Measurements from ENCODE around the gene MITF. TPM values are rescaled to one million over a fixed set of nuclear protein-coding genes. Genes with fewer than 3 reads are reported as not detected.

Gene MITF
- total RNA-seq, 1 donor = 11.6 TPM

- Histone ChIP-seq H3K79me2 (ENCODE audit: insufficient read depth, low read length) (no peaks in the 10 kb centered on the region), H3K27ac (ENCODE audit: low read depth, low read length) (no peak overlapping the region), H3K36me3 (ENCODE audit: insufficient read depth, low read length) (no peaks in the 10 kb centered on the region), H3K4me3 (ENCODE audit: insufficient read depth, low read length) (no peak overlapping the region), H3K9me3 (ENCODE audit: low read depth, low read length) (no peaks in the 10 kb centered on the region), H3K27me3 (ENCODE audit: insufficient read depth, low read length) (no peaks in the 10 kb centered on the region), H3K4me1 (ENCODE audit: insufficient read depth, low read length) (peaks cover 15% of the 10 kb centered on the region), H4K20me1 (ENCODE audit: insufficient read depth, low read length) (no peaks in the 10 kb centered on the region), H3K4me2 (ENCODE audit: insufficient read depth, low read length) (no peak overlapping the region), H2AFZ (ENCODE audit: low read length) (no peak overlapping the region)
- TF ChIP-seq CTCF (IDR thresholded peaks at IDR 0.05; ENCODE audit: extremely low read depth, low read depth, low read length) = no peak
- no peak for DNase-seq (ENCODE audit: insufficient read length, low spot score, missing footprints)
Observed at GRCh38 chr3:69871251-69871650, 132.0 kb downstream of the MITF start.

GRCh38 chr3:69871868-69872267, 132.6 kb downstream of the MITF start:
- H3K79me2 ChIP-seq (ENCODE audit: insufficient read depth, low read length) = no peaks in the 10 kb centered on the region
- H3K9me3 ChIP-seq (ENCODE audit: low read depth, low read length) = no peaks in the 10 kb centered on the region
- H4K20me1 ChIP-seq (ENCODE audit: insufficient read depth, low read length) = no peaks in the 10 kb centered on the region
- H3K4me3 ChIP-seq (ENCODE audit: insufficient read depth, low read length) = no peak overlapping the region
- H2AFZ ChIP-seq (ENCODE audit: low read length) = no peak overlapping the region
- no peak for DNase-seq (ENCODE audit: insufficient read length, low spot score, missing footprints)
- no peaks in the 10 kb centered on the region for H3K27me3 ChIP-seq (ENCODE audit: insufficient read depth, low read length)
- no peaks in the 10 kb centered on the region for H3K36me3 ChIP-seq (ENCODE audit: insufficient read depth, low read length)
- H3K4me1 ChIP-seq (ENCODE audit: insufficient read depth, low read length) = peaks cover 10% of the 10 kb centered on the region
- no peak overlapping the region for H3K27ac ChIP-seq (ENCODE audit: low read depth, low read length)
- TF ChIP-seq CTCF (IDR thresholded peaks at IDR 0.05; ENCODE audit: extremely low read depth, low read depth, low read length) = no peak
- no peak overlapping the region for H3K4me2 ChIP-seq (ENCODE audit: insufficient read depth, low read length)

GRCh38 chr3:69872783-69873378, 133.6 kb downstream of the MITF start:
- Histone ChIP-seq H3K4me3 (ENCODE audit: insufficient read depth, low read length) (no peak overlapping the region), H3K27me3 (ENCODE audit: insufficient read depth, low read length) (no peaks in the 10 kb centered on the region), H2AFZ (ENCODE audit: low read length) (no peak overlapping the region), H3K36me3 (ENCODE audit: insufficient read depth, low read length) (no peaks in the 10 kb centered on the region), H3K79me2 (ENCODE audit: insufficient read depth, low read length) (no peaks in the 10 kb centered on the region), H3K27ac (ENCODE audit: low read depth, low read length) (no peak overlapping the region), H3K9me3 (ENCODE audit: low read depth, low read length) (no peaks in the 10 kb centered on the region), H4K20me1 (ENCODE audit: insufficient read depth, low read length) (no peaks in the 10 kb centered on the region), H3K4me1 (ENCODE audit: insufficient read depth, low read length) (peaks cover 3% of the 10 kb centered on the region), H3K4me2 (ENCODE audit: insufficient read depth, low read length) (no peak overlapping the region)
- DNase-seq (ENCODE audit: insufficient read length, low spot score, missing footprints) = peak; percentile 64
- no peak for TF ChIP-seq CTCF (IDR thresholded peaks at IDR 0.05; ENCODE audit: extremely low read depth, low read depth, low read length)

- no peak for TF ChIP-seq CTCF (IDR thresholded peaks at IDR 0.05; ENCODE audit: extremely low read depth, low read depth, low read length)
- H3K4me3 ChIP-seq (ENCODE audit: insufficient read depth, low read length) = no peak overlapping the region
- no peak overlapping the region for H3K27ac ChIP-seq (ENCODE audit: low read depth, low read length)
- no peak overlapping the region for H2AFZ ChIP-seq (ENCODE audit: low read length)
- H4K20me1 ChIP-seq (ENCODE audit: insufficient read depth, low read length) = no peaks in the 10 kb centered on the region
- no peaks in the 10 kb centered on the region for H3K27me3 ChIP-seq (ENCODE audit: insufficient read depth, low read length)
- H3K4me2 ChIP-seq (ENCODE audit: insufficient read depth, low read length) = no peak overlapping the region
- H3K4me1 ChIP-seq (ENCODE audit: insufficient read depth, low read length) = no peaks in the 10 kb centered on the region
- H3K79me2 ChIP-seq (ENCODE audit: insufficient read depth, low read length) = no peaks in the 10 kb centered on the region
- no peaks in the 10 kb centered on the region for H3K36me3 ChIP-seq (ENCODE audit: insufficient read depth, low read length)
- DNase-seq (ENCODE audit: insufficient read length, low spot score, missing footprints) = no peak
- no peaks in the 10 kb centered on the region for H3K9me3 ChIP-seq (ENCODE audit: low read depth, low read length)
Observed at GRCh38 chr3:69876073-69876472, 136.8 kb downstream of the MITF start.

All from osteoblast (primary cell).